Neural progenitor cell (in vitro differentiated cells): ENCODE results near the gene UROC1. TPM values are rescaled to one million over a fixed set of nuclear protein-coding genes. Genes with fewer than 3 reads are reported as not detected.

Experiments
- DNase-seq: peaks from one replicate; pipeline ENCODE4 v3.0.0-alpha.2; 2016; ENCODE audit warnings: low spot score
- H2AFZ ChIP-seq: fragments of 200-600 bp; sonication (generic); replicated peaks from 2 replicates; pipeline ENCODE4 v1.6.1; 2016; ENCODE audit warnings: antibody characterized with exemption
- H3F3A ChIP-seq: fragments of 200-600 bp; sonication (generic); 2 replicates; pipeline ENCODE4 v1.6.1; 2016; ENCODE audit warnings: antibody characterized with exemption, low read depth
- H3K27ac ChIP-seq: fragments of 200-600 bp; sonication (generic); 2 replicates; pipeline ENCODE4 v1.5.1; 2016; ENCODE audit warnings: mild to moderate bottlenecking
- H3K27me3 ChIP-seq: fragments of 200-600 bp; sonication (generic); 2 replicates; pipeline ENCODE4 v1.6.1; 2016; ENCODE audit warnings: mild to moderate bottlenecking, moderate library complexity
- H3K36me3 ChIP-seq: fragments of 200-600 bp; sonication (generic); 2 replicates; pipeline ENCODE4 v1.5.1; 2016
- H3K4me1 ChIP-seq: fragments of 200-600 bp; sonication (generic); 2 replicates; pipeline ENCODE4 v1.6.1; 2016; ENCODE audit warnings: mixed run types
- H3K4me2 ChIP-seq: fragments of 200-600 bp; sonication (generic); 2 replicates; pipeline ENCODE4 v1.6.1; 2016
- H3K4me3 ChIP-seq: fragments of 200-600 bp; sonication (generic); 2 replicates; pipeline ENCODE4 v1.5.1; 2016
- H3K79me2 ChIP-seq: fragments of 200-600 bp; sonication (generic); 2 replicates; pipeline ENCODE4 v1.6.1; 2016; ENCODE audit warnings: low read depth
- H3K9ac ChIP-seq: fragments of 200-600 bp; sonication (generic); 2 replicates; pipeline ENCODE4 v1.6.1; 2016
- H3K9me3 ChIP-seq: fragments of 200-600 bp; sonication (generic); 2 replicates; pipeline ENCODE4 v1.5.1; 2016; ENCODE audit warnings: low read depth
- H4K20me1 ChIP-seq: fragments of 200-600 bp; sonication (generic); 2 replicates; pipeline ENCODE4 v1.6.1; 2016; ENCODE audit warnings: low read depth
- H3K27ac Mint-ChIP-seq: 3 replicates; pipeline ENCODE4 v1.8.0; 2021; ENCODE audit warnings: mixed read lengths
- H3K27me3 Mint-ChIP-seq: 2 replicates; pipeline ENCODE4 v1.8.0; 2022; ENCODE audit warnings: low read depth, mild to moderate bottlenecking, inconsistent platforms, moderate library complexity, mixed read lengths; ENCODE audit not compliant: insufficient read depth
- H3K36me3 Mint-ChIP-seq: 3 replicates; pipeline ENCODE4 v1.8.0; 2021; ENCODE audit warnings: mixed read lengths
- H3K4me1 Mint-ChIP-seq: 3 replicates; pipeline ENCODE4 v1.8.0; 2021; ENCODE audit warnings: mixed read lengths
- H3K4me3 Mint-ChIP-seq: 3 replicates; pipeline ENCODE4 v1.8.0; 2021; ENCODE audit warnings: mild to moderate bottlenecking, moderate library complexity, mixed read lengths
- H3K9me3 Mint-ChIP-seq: 3 replicates; pipeline ENCODE4 v1.8.0; 2020; ENCODE audit warnings: mixed read lengths
- EZH2 ChIP-seq: fragments of 200-600 bp; sonication (generic); IDR thresholded peaks from 2 replicates; pipeline ENCODE4 v1.6.1; 2017; ENCODE audit warnings: antibody characterized with exemption, mild to moderate bottlenecking, moderate library complexity
- EZH2phosphoT487 ChIP-seq: fragments of 200-600 bp; sonication (generic); IDR thresholded peaks from 2 replicates; pipeline ENCODE4 v1.6.1; 2017; ENCODE audit warnings: antibody characterized with exemption
- total RNA-seq: library from RNA; depleted of rRNA; stranded (reverse); fragments of >200 nt; gene quantifications from 2 replicates; pipeline ENCODE4 v1.2.3, GENCODE V29; 2015; ENCODE audit warnings: low replicate concordance
- TF ChIP-seq, protein P1 (sequence below): fragments of 200-600 bp; sonication (generic); IDR thresholded peaks from 2 replicates; pipeline ENCODE4 v1.5.1; 2017; ENCODE audit warnings: antibody characterized with exemption, mild to moderate bottlenecking

UROC1 gene
- total RNA-seq, 1 donor from 2014 or later: not detected

GRCh38 chr3:126537730-126538281 lies 20.2 kb upstream of the UROC1 start:
- H3K4me2 ChIP-seq: no peak overlapping the region
- H3K9me3 ChIP-seq: no peaks in the 10 kb centered on the region
- no peak overlapping the region for H3K4me3 ChIP-seq
- peaks cover 4% of the 10 kb centered on the region for H3K4me1 Mint-ChIP-seq
- H3K27me3 Mint-ChIP-seq: peaks cover 11% of the 10 kb centered on the region
- no peaks in the 10 kb centered on the region for H3K36me3 ChIP-seq
- H2AFZ ChIP-seq: no peak overlapping the region
- no peak for DNase-seq
- peaks cover 17% of the 10 kb centered on the region for H3K27me3 ChIP-seq
- no peaks in the 10 kb centered on the region for H3K4me1 ChIP-seq
- TF ChIP-seq, protein P1, sequence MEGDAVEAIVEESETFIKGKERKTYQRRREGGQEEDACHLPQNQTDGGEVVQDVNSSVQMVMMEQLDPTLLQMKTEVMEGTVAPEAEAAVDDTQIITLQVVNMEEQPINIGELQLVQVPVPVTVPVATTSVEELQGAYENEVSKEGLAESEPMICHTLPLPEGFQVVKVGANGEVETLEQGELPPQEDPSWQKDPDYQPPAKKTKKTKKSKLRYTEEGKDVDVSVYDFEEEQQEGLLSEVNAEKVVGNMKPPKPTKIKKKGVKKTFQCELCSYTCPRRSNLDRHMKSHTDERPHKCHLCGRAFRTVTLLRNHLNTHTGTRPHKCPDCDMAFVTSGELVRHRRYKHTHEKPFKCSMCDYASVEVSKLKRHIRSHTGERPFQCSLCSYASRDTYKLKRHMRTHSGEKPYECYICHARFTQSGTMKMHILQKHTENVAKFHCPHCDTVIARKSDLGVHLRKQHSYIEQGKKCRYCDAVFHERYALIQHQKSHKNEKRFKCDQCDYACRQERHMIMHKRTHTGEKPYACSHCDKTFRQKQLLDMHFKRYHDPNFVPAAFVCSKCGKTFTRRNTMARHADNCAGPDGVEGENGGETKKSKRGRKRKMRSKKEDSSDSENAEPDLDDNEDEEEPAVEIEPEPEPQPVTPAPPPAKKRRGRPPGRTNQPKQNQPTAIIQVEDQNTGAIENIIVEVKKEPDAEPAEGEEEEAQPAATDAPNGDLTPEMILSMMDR: no peak
- no peak for TF ChIP-seq EZH2
- no peak for TF ChIP-seq EZH2phosphoT487
- no peak overlapping the region for H3K4me3 Mint-ChIP-seq
- H3K36me3 Mint-ChIP-seq: no peaks in the 10 kb centered on the region
- no peak overlapping the region for H3K27ac ChIP-seq
- H3F3A ChIP-seq: no peaks in the 10 kb centered on the region
- H4K20me1 ChIP-seq: no peaks in the 10 kb centered on the region
- H3K79me2 ChIP-seq: no peaks in the 10 kb centered on the region
- H3K9me3 Mint-ChIP-seq: peaks cover 2% of the 10 kb centered on the region
- no peak overlapping the region for H3K9ac ChIP-seq
- no peak overlapping the region for H3K27ac Mint-ChIP-seq

- H3K4me3 ChIP-seq: no peak overlapping the region
- Mint-ChIP-seq H3K4me3 (peak overlapping the region; percentile 26), H3K27ac (no peak overlapping the region), H3K4me1 (peaks cover 4% of the 10 kb centered on the region), H3K27me3 (peaks cover 11% of the 10 kb centered on the region), H3K36me3 (no peaks in the 10 kb centered on the region), H3K9me3 (peaks cover 2% of the 10 kb centered on the region)
- H3K79me2 ChIP-seq: no peaks in the 10 kb centered on the region
- no peak overlapping the region for H3K27ac ChIP-seq
- H3K36me3 ChIP-seq: no peaks in the 10 kb centered on the region
- no peak overlapping the region for H2AFZ ChIP-seq
- peaks cover 23% of the 10 kb centered on the region for H3K27me3 ChIP-seq
- no peaks in the 10 kb centered on the region for H3K9me3 ChIP-seq
- no peaks in the 10 kb centered on the region for H3K4me1 ChIP-seq
- H3F3A ChIP-seq: no peaks in the 10 kb centered on the region
- no peaks in the 10 kb centered on the region for H4K20me1 ChIP-seq
- DNase-seq: no peak
- no peak for TF ChIP-seq EZH2phosphoT487
- TF ChIP-seq, protein P1: no peak
- no peak for TF ChIP-seq EZH2
- no peak overlapping the region for H3K9ac ChIP-seq
- H3K4me2 ChIP-seq: no peak overlapping the region
These were observed 19.6 kb upstream of the UROC1 start for GRCh38 chr3:126537116-126537729.

- no peaks in the 10 kb centered on the region for H3F3A ChIP-seq
- H2AFZ ChIP-seq: no peak overlapping the region
- TF ChIP-seq EZH2phosphoT487 (no peak), EZH2 (no peak)
- TF ChIP-seq, protein P1: no peak
- H3K9me3 ChIP-seq: no peaks in the 10 kb centered on the region
- H3K36me3 Mint-ChIP-seq: no peaks in the 10 kb centered on the region
- H3K4me3 ChIP-seq: no peak overlapping the region
- no peaks in the 10 kb centered on the region for H3K9me3 Mint-ChIP-seq
- peaks cover 23% of the 10 kb centered on the region for H3K27me3 ChIP-seq
- H3K4me1 Mint-ChIP-seq: peaks cover 4% of the 10 kb centered on the region
- H3K36me3 ChIP-seq: no peaks in the 10 kb centered on the region
- no peak overlapping the region for H3K4me3 Mint-ChIP-seq
- H3K79me2 ChIP-seq: no peaks in the 10 kb centered on the region
- H3K27ac ChIP-seq: no peak overlapping the region
- H4K20me1 ChIP-seq: no peaks in the 10 kb centered on the region
- DNase-seq: no peak
- H3K9ac ChIP-seq: no peak overlapping the region
- H3K27ac Mint-ChIP-seq: no peak overlapping the region
- no peaks in the 10 kb centered on the region for H3K4me1 ChIP-seq
- no peak overlapping the region for H3K4me2 ChIP-seq
- peaks cover 11% of the 10 kb centered on the region for H3K27me3 Mint-ChIP-seq
These were observed 18.6 kb upstream of the UROC1 start for GRCh38 chr3:126536126-126536525.
